ENCODE measurements around the gene EMP1. TPM values are rescaled to one million over a fixed set of nuclear protein-coding genes. Genes with fewer than 3 reads are reported as not detected.

EMP1 gene
- total RNA-seq, 2 experiments from 2014 or later, result 3.2 to 4.4 TPM

DNA sequence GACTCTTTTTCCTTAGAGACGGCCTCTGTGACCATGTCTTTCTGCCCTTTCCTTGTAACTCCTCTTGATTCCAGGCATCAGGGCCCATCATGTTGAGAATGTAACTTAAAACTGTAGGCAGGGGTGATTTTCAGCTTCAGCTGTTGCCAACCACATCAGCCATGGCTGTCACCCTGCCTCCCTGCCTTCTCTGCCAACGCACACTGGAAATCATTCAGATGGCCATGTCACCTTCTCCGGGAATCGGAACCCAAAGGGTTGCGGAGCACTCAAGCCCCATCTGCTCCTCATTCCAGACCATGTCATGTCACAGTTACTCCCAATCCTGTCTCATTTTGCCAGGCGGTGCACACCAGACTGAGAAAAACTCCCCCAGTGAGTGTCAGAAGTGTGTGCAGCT is 72.1 kb downstream of the EMP1 start:
- no peak for DNase-seq
- no peaks in the 10 kb centered on the region for H3K4me1 Mint-ChIP-seq
- no peak overlapping the region for H3K27ac Mint-ChIP-seq
- H3K27me3 Mint-ChIP-seq, result no peaks in the 10 kb centered on the region
- no peaks in the 10 kb centered on the region for H3K36me3 Mint-ChIP-seq
- peaks cover 2% of the 10 kb centered on the region for H3K9me3 Mint-ChIP-seq
- H3K4me3 Mint-ChIP-seq, result no peak overlapping the region

Other genes with a start within 250 kb of the EMP1 start
- not detected for gene GPRC5D, start 244.6 kb upstream of the EMP1 start, total RNA-seq
- 10 to 100 TPM; 21.0 to 21.2 TPM for gene HEBP1, start 196.5 kb upstream of the EMP1 start, total RNA-seq
- gene FAM234B, start 152.3 kb upstream of the EMP1 start, total RNA-seq, result 1 to 10 TPM; 6.9 to 8.4 TPM
- not detected for gene GSG1, start 93.1 kb upstream of the EMP1 start, total RNA-seq

Data from activated naive CD8-positive, alpha-beta T cell treated with anti-CD3 and anti-CD28 coated beads for 36 hours (primary cell).